Lung (tissue), 12 donors: Measurements from ENCODE around the gene MPO. TPM values are rescaled to one million over a fixed set of nuclear protein-coding genes. Genes with fewer than 3 reads are reported as not detected.

ENCODE experiments used
- ATAC-seq: fragments of 200-7000 bp; cut with Tn5 transposase; one replicate; pipeline ENCODE4 v1.9.1; 2020; ENCODE audit warnings: moderate number of reproducible peaks; ENCODE audit not compliant: insufficient read depth, low FRiP score
- DNase-seq, 3 donors: peaks; one replicate each; pipeline ENCODE4 v3.0.0-alpha.2; 2013 to 2017
- H3K27ac ChIP-seq, 2 donors: one replicate each; pipeline ENCODE4 v1.5.1; 2013; ENCODE audit warnings: mild to moderate bottlenecking in 2 of 2, moderate library complexity in 2 of 2, control low read depth in 1 of 2, inconsistent platforms in 1 of 2, low read depth in 1 of 2, low read length in 1 of 2
- H3K27me3 ChIP-seq, 3 donors: one replicate each; pipeline ENCODE4 v1.5.1; 2013; ENCODE audit warnings: low read length in 2 of 3; ENCODE audit not compliant: control insufficient read depth in 3 of 3, insufficient read depth in 3 of 3
- H3K36me3 ChIP-seq, 4 donors: one replicate each; pipeline ENCODE4 v1.5.1; 2013; ENCODE audit warnings: low read length in 4 of 4, mild to moderate bottlenecking in 1 of 4, moderate library complexity in 1 of 4; ENCODE audit not compliant: control insufficient read depth in 4 of 4, insufficient read depth in 4 of 4
- H3K4me1 ChIP-seq, 5 donors: one replicate each; pipeline ENCODE4 v1.5.1; 2013; ENCODE audit warnings: low read length in 5 of 5, mild to moderate bottlenecking in 2 of 5, moderate library complexity in 1 of 5; ENCODE audit not compliant: control insufficient read depth in 5 of 5, insufficient read depth in 5 of 5
- H3K4me3 ChIP-seq: one replicate; pipeline ENCODE4 v1.5.1; 2013; ENCODE audit warnings: mild to moderate bottlenecking, control low read depth, moderate library complexity
- H3K9ac ChIP-seq, 2 donors: one replicate each; pipeline ENCODE4 v1.5.1; 2013; ENCODE audit warnings: low read length in 2 of 2, control low read depth in 1 of 2; ENCODE audit not compliant: insufficient read depth in 1 of 2
- H3K9me3 ChIP-seq, 4 donors: one replicate each; pipeline ENCODE4 v1.5.1; 2013; ENCODE audit warnings: low read length in 3 of 4, mild to moderate bottlenecking in 1 of 4, moderate library complexity in 1 of 4; ENCODE audit not compliant: control insufficient read depth in 4 of 4, insufficient read depth in 3 of 4
- WGBS, 2 donors: extraction: QIAGEN DNeasy Blood & Tissue Kit; methylation state at CpG; one replicate each; pipeline ENCODE4 v1.1.7; 2013; 5-methylcytosine and 5-hydroxymethylcytosine counted together
- polyA plus RNA-seq, 2 donors: library from polyadenylated mRNA; stranded (reverse); fragments of 200-250 nt; gene quantifications; one replicate each; pipeline ENCODE4 v1.2.1, GENCODE V29; 2013
- total RNA-seq, 2 donors: library from RNA; depleted of rRNA in 1 of 2; stranded (reverse); fragments of >200 nt in 1 of 2; gene quantifications; one replicate each; pipeline ENCODE4 v1.2.1, GENCODE V29; 2014 to 2021
- TF ChIP-seq, protein P1 (sequence below): IDR thresholded peaks from 2 replicates; pipeline ENCODE4 v1.5.1; 2012; ENCODE audit warnings: mild to moderate bottlenecking; ENCODE audit errors: control extremely low read depth, extremely low read depth
- donor health status: control.
- donor health status: control.
- donor health status: Bipolar disorder and iron deficiency.
- donor health status: healthy.
- donor health status: DM: yes; HTN: yes; CAD: no.

Gene MPO
- total and polyA plus RNA-seq, 4 donors: 0.79 to 62.0 (median 6.7) TPM

- no peak overlapping the region for H3K9ac ChIP-seq
- H3K4me3 ChIP-seq: no peak overlapping the region
- no peaks in the 10 kb centered on the region for H3K9me3 ChIP-seq
- TF ChIP-seq, protein P1, sequence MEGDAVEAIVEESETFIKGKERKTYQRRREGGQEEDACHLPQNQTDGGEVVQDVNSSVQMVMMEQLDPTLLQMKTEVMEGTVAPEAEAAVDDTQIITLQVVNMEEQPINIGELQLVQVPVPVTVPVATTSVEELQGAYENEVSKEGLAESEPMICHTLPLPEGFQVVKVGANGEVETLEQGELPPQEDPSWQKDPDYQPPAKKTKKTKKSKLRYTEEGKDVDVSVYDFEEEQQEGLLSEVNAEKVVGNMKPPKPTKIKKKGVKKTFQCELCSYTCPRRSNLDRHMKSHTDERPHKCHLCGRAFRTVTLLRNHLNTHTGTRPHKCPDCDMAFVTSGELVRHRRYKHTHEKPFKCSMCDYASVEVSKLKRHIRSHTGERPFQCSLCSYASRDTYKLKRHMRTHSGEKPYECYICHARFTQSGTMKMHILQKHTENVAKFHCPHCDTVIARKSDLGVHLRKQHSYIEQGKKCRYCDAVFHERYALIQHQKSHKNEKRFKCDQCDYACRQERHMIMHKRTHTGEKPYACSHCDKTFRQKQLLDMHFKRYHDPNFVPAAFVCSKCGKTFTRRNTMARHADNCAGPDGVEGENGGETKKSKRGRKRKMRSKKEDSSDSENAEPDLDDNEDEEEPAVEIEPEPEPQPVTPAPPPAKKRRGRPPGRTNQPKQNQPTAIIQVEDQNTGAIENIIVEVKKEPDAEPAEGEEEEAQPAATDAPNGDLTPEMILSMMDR: no peak
- ATAC-seq (no peak), DNase-seq (no peak)
- H3K36me3 ChIP-seq: no peaks in the 10 kb centered on the region
- no peak overlapping the region for H3K27ac ChIP-seq
- H3K4me1 ChIP-seq: no peaks in the 10 kb centered on the region
- WGBS, 2 donors: 68 to 82% methylated on average over 21 of the region's 21 CpGs
- H3K27me3 ChIP-seq: peaks cover 0 to 3% (median 0%) of the 10 kb centered on the region in 3 donors
Measured at GRCh38 chr17:58271216-58271931, 9.4 kb downstream of the MPO start.

- TF ChIP-seq, protein P1: no peak
- WGBS, 2 donors: 58 to 75% methylated on average over 15 of the region's 15 CpGs
- H3K9ac ChIP-seq: no peak overlapping the region
- ATAC-seq (no peak), DNase-seq (no peak)
- H3K27me3 ChIP-seq: peaks cover 0 to 3% (median 0%) of the 10 kb centered on the region in 3 donors
- no peaks in the 10 kb centered on the region for H3K36me3 ChIP-seq
- no peaks in the 10 kb centered on the region for H3K9me3 ChIP-seq
- no peak overlapping the region for H3K4me3 ChIP-seq
- H3K4me1 ChIP-seq: no peaks in the 10 kb centered on the region
- no peak overlapping the region for H3K27ac ChIP-seq
Measured at GRCh38 chr17:58270476-58271215, 10.1 kb downstream of the MPO start.

GRCh38 chr17:58269557-58270291, 11.0 kb downstream of the MPO start:
- H3K36me3 ChIP-seq: no peaks in the 10 kb centered on the region
- H3K27ac ChIP-seq: no peak overlapping the region
- no peaks in the 10 kb centered on the region for H3K27me3 ChIP-seq
- H3K9me3 ChIP-seq: no peaks in the 10 kb centered on the region
- ATAC-seq: no peak
- no peak overlapping the region for H3K9ac ChIP-seq
- DNase-seq: no peak
- no peaks in the 10 kb centered on the region for H3K4me1 ChIP-seq
- WGBS, 2 donors: 62 to 75% methylated on average over 9 of the region's 9 CpGs
- H3K4me3 ChIP-seq: no peak overlapping the region
- TF ChIP-seq, protein P1: no peak
